ENCODE measurements around the gene BANF2.

DNA sequence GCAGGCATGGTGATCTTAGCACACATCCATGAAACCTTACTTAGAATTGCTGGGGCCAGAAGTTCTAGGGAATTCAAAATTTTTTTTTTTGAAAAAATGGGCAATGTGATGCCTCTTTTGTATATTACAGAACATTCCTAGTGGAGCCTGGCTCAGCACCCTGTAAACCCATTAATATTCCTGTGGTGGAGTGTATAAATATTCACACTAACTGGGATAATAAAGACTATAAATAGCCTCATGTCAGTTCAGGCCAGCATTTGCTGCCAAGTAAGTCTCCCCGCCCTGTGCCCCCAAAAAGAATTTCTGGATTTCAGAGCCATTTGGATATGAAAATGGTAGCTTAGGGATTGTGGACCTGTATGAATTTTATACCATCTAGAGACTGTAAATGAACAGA lies 14.8 kb downstream of the BANF2 start:
- TF ChIP-seq CTCF (conservative IDR thresholded peaks at IDR 0.05 in 1 of 2, IDR thresholded peaks at IDR 0.05 in 1 of 2; ENCODE audit: extremely low read depth in 1 of 2, insufficient read depth in 1 of 2, low read depth in 1 of 2, low read length in 2 of 2) (no peak), EZH2 (IDR thresholded peaks at IDR 0.05; ENCODE audit: borderline replicate concordance, low read length) (no peak)

Data from mammary epithelial cell (primary cell).